GM21576 (cell line): Measurements from ENCODE around the gene WIPI1.
A peak's percentile ranks its signal among the peaks of the same experiment; 100 is the strongest.

ENCODE experiments used
- ATAC-seq: cut with Tn5 transposase; IDR thresholded peaks from one replicate; pipeline ENCODE4 v1.9.1; 2021; ENCODE audit warnings: mild to moderate bottlenecking, moderate library complexity; ENCODE audit not compliant: unreplicated experiment

The WIPI1 gene

DNA sequence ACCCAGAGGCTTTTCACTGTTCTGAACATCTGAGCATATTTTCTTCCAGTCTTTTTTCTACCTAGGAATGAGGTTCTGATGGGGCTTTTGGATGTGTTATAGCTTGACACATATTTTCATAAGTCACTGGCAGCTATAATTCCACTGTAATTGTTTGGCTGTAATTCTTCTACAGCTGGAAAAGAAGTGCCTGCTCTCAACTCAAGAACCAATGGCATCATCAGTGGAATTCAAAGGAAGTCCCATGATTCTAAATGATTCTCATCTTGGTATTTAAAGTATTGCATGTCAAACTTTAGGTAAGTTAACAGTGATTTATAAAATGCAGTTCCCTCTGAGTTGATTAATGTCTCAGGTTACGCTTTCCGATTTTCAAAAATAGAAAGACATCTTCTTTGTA, 16.8 kb downstream of the WIPI1 start:
- ATAC-seq, result no peak

DNA sequence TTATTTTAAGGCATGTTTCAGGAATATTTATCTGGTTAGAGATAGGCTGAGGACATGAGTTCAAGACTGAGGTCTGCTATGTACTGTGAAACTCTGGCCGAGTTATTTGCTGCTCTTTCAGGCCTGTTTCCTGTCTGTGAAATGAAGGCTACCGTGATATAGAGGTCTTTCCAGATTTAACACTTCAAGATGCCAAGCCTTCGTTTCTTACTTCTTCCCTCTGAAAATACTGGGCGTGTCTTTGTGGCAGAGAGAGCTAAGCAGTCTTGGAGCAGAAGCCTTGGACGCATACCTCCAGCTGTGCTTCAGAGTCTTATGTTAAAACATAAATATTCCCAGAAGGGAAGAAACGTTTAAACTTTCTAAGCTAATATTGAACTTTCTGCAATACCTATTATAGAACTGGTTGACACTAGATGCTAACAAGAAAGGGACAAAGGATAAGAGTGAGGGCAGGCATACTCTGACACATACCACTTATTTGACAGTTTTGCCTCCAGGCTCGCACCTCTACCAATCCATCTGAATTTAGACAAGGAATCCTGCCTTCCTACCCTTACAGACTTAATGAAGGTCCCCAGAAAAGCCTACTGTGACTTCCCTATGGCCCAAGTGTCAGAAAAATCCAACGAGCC, 17.5 kb downstream of the WIPI1 start:
- no peak for ATAC-seq

DNA sequence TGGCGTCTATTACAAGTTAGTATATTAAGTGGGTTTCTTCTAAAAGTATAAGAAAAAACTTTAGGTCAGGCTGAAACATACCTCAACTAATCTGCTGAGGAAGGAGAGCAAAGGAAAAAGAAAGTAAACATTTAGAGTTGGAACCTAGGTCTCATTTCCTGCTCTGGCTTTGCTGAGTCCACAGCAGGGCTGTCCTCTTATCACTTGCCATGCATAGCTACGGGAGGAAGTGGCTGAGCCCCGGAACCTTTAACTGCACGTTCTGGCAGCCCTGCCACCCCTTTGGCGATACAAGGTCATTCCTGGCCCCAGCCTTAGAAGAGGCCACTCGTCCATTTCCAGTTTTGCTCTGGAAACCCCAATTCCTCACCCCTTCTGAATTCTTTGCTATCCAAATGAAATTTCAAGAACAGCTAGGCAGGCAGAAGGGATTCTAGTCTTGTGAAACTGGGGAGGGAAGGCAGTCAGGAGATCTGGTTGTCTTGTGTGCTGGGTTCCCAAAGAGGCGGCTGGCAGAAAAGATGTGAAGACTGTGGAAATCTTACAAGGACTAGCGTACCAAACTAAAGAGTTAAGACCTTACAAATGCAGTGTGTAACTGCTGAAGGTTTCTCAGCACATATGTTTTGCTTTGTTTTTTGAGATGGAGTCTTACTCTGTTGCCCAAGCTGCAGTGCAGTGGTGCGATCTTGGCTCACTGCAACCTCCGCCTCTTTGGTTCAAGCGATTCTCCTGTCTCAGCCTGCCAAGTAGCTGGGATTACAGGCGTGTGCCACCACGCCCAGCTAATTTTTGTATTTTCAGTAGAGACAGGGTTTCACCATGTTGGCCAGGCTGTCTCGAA, 19.1 kb downstream of the WIPI1 start:
- peak; percentile 73 for ATAC-seq

- ATAC-seq, result peak; percentile 42
Measured at GRCh38 chr17:68435876-68436842, 21.1 kb downstream of the WIPI1 start.

DNA sequence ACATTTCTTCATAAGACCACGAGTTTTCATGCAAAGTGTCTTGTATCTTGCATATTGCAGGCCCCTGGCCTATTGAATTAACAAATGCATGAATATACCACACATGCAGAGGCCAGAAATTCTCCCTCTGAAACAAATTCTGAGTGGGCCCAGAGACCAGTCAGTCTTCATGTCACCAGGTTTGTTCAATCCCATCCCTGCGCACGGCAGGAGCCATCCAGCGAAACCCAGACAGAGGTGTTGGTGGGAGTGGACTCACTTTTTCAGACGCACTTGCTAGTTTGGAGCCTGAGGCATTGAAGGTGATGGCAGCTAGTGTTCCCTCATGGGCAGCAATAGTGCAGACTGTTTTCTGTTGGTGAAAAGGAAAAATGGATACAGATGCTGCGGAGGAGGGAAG, 21.9 kb downstream of the WIPI1 start:
- no peak for ATAC-seq

- ATAC-seq, result no peak
Measured at GRCh38 chr17:68433911-68434508, 23.3 kb downstream of the WIPI1 start.

GRCh38 chr17:68433211-68433610, 24.1 kb downstream of the WIPI1 start:
- no peak for ATAC-seq

DNA sequence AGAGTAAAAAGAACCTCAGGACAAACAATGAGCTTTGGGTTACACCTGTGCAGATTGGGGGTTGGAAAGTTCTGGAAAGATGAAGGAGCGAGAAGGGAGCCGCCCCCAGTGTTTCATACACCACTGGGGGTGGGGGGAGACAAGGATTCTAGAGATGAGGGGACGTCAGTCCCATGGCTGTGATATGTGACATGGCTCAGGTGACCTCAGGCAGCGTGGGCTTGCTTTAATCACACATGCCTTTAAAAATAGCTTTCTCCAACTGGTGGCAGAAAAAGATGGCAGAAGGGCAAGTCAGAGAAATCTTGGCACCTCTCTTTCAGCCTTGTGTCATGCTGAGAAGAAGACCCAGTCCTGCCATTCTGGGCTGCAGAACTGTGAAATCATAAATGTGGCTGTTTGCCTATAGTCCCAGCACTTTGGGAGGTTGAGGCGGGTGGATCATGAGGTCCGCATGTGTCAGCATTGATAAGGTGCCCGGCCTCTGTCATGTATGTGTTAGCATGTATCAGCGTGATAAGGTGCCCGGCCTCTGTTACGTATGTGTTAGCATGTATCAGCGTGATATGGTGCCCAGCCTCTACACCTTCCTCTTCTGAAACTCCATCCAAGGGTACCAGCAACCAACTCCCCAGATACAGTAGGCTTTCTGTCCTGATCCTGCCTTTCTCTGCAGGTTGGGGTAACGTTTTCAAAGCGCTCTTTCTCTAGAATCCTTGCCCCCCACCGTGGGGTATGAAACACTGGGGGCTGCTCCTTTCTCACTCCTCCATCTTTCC, 25.0 kb downstream of the WIPI1 start:
- no peak for ATAC-seq

- no peak for ATAC-seq
Measured at GRCh38 chr17:68431661-68432071, 25.6 kb downstream of the WIPI1 start.

GRCh38 chr17:68431045-68431608, 26.2 kb downstream of the WIPI1 start:
- ATAC-seq, result no peak

GRCh38 chr17:68429881-68430280, 27.4 kb downstream of the WIPI1 start:
- ATAC-seq, result no peak

DNA sequence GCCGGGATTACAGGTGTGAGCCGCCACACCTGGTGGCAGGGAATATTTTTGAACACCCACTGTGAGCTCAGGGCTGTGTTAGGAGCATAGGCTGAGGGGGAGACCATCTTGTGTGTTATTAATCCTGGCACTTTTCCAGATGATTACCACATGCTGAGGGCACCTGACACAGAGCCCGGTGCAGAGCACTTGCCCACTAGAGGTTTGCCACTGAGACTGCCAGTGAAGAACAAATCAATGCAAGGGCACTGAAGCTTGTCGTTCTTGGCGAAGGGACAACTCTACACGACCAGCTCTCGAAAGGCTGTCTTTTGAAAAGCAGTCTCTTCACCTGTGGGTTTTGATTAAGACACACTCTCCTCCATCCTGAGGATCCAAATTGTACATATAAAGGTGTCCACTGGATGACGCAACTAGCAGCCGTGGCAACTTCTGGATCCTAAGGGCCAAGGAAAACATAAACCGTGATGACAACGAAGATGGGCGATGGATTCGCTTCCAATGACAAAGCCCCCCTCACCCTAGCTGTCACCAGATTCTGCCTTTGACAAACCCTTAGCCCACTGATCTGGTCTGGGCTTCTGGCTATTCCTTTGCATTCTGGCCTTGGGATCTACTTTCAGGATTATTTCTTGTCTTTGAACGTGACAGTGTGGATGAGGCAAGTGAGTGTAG, 28.7 kb downstream of the WIPI1 start:
- ATAC-seq, result no peak

- ATAC-seq, result no peak
Measured at GRCh38 chr17:68427575-68427974, 29.7 kb downstream of the WIPI1 start.

DNA sequence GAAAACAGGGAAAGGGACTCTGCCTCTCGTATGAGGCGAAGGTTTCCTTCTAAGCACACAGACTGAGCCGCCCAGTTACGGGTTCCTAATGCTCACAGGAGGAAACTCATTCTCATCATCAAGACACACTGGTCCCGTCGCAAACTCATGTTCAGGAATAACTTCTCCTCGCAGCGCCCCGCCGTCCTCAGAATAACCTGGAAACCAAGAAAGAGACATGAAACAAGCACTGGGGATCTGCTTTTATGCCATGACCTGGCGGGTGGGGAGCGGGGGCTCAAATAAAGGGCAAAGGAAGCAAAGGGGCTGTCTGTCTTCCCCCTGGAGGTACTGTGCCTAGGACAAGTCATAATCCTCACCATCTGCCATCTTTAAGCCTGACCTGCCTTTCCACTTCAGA, 31.3 kb downstream of the WIPI1 start:
- ATAC-seq, result no peak

GRCh38 chr17:68424861-68425260, 32.4 kb downstream of the WIPI1 start:
- no peak for ATAC-seq

- no peak for ATAC-seq
Measured at GRCh38 chr17:68424203-68424602, 33.1 kb downstream of the WIPI1 start.

DNA sequence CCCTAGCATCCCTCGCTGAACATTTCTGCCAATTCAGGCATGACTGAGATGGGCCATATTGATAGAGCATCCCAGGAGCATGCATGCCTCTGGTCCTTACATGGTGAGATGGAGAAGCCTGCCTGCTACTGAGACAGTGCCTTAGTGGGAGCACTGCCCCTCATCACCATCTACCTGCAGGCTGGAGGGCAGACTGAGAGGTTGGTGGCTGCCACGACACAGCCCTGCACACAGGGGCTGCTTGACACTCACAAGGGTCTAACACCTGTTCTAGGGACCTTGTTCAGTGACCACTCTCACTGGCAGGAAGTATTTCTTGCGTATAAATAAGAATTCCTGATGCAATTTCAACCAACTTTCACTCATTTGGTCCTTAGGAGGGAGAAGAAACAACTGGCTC, 34.0 kb downstream of the WIPI1 start:
- no peak for ATAC-seq

DNA sequence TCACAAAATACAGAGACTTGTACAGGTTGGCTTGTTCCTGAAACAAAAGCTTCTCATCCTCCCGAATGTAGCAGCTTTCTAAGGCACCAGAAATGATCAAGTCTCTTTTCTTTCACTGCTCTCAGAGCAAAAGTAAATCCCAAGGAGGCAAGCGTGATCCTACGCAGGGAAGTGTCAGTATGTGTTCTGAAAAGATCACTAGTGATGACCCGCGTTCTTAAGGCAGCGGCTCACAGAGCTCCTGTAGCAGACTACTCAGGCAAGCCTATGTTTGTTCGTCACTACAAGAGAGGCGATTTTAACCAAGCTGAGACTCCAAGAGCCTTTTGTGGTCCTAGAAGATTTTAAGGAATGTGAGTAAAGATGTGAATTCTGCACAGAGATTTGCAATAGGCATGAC, 34.5 kb downstream of the WIPI1 start:
- no peak for ATAC-seq

GRCh38 chr17:68421486-68421885, 35.8 kb downstream of the WIPI1 start:
- no peak for ATAC-seq
